Cardiac atrium fibroblast (primary cell): ENCODE data around the gene CRYM. TPM values are rescaled to one million over a fixed set of nuclear protein-coding genes. Genes with fewer than 3 reads are reported as not detected.

ENCODE experiments used
- total RNA-seq: library from RNA; depleted of rRNA; stranded (reverse); fragments of >200 nt; gene quantifications from 2 replicates; pipeline ENCODE4 v1.2.3, GENCODE V29; 2015

The CRYM gene
- total RNA-seq = not detected in 2 replicates

DNA sequence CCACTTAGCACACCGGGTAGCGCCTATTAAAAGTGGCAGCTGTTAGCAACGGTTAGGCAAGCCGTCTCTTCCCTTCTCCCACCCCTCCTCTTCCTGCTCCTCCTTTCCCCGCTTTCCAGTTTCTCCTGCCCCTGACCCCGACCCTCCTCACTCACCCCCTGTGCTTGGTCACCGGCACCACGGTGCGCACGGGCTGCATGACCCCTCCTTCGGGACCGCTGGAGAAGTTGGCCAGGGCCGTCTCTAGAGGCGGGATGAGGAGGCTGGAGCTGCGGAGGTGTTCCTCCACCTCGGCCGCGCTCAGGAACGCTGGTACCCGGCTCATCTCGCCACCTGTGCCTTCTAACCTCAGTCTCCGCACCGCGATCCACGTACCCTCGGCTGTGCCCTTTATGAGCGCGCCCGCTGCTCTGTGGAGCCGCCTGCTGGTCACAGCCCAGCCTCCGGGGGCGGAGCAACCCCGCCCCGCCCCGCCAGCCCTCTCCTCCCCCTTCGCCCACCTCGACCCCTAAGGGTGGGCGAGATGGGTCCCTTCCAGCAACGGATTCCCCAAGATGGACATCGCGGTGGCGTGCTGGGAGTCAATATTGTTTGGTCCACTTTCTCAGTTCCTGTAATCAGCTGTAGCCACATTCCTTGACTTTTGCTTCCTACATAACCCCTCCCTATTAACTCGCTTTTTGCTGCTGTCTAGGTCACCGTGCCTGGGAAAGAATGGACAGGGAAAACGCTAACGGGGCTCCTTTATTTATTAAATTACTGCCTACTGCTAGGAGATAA is at the start of gene CRYM:
TSS of gene CRYM (minus strand) at position 364 of the 780 bp plus-strand sequence. CDS start at position 325, 39 bp downstream.

DNA sequence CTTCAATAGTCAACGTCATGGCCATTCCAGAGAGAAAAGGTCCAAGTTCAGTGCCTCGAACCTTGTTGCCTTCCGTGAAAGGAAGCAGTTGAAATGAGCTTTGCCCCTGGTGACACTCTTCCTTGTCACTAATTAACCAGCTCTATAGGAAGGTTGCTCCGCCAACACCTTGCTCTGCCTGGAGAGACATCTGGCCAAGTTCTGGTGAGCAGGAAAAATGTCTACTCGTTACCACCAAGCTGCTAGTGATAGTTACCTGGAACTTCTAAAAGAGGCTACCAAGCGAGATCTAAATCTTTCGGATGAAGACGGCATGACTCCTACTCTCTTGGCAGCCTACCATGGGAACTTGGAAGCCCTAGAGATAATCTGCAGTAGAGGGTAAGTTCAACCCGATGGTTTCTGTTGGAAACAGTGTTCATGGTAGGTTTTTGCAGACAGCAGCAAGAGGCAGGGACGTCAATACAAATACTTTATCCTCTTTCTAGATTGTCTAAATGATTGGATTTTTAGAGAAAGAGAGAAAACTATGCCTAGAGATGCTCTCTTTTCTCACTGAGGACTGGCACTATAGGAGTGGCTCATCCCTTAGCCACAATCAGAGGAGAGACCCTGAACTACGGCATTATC is 44.5 kb downstream of the CRYM start, which contains the start of gene ANKS4B:
TSS of gene ANKS4B (plus strand) at position 179 of the 630 bp plus-strand sequence. CDS start at position 218, 39 bp downstream.

DNA sequence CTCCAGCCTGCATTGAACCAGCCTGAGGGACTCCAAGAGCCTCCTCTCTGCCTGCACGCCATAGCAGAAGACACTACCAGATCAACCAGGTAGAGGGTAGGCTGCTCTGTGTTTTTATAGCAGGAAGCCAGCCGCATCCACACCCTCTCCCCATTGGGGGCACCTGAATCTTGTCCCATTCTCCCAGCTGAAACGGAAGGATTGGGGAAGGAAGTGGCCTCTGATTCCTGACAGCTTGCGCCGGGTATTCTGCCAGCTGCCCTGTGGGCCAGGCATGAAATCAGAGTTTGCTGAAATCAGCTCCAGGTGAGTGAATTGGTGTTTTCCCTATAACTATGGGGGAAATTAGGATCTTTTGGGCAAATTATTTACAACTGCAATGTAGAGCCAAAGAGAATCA is 66.6 kb downstream of the CRYM start, which contains the start of gene ZP2:
TSS of gene ZP2 (minus strand) at position 89 of the 400 bp plus-strand sequence. CDS start at position 62, 27 bp downstream.

Other genes starting within 250 kb of the CRYM start
- gene DNAH3, start 127.4 kb downstream of the CRYM start, total RNA-seq = not detected in 2 replicates
- 20.1 and 38.1 TPM in 2 replicates for gene LDAF1, start 119.6 kb downstream of the CRYM start, total RNA-seq
- gene ZP2, start 66.7 kb downstream of the CRYM start, total RNA-seq = not detected in 2 replicates
- not detected in 2 replicates for gene ANKS4B, start 44.6 kb downstream of the CRYM start, total RNA-seq